ENCODE measurements around the gene BPGM. TPM values are rescaled to one million over a fixed set of nuclear protein-coding genes. Genes with fewer than 3 reads are reported as not detected.

The BPGM gene
- total RNA-seq, 1 experiment from 2014 or later = 10.0 TPM

- H3K9ac ChIP-seq (ENCODE audit: low read length) = no peak overlapping the region
- H3K4me2 ChIP-seq (ENCODE audit: low read length) = no peak overlapping the region
- H3K79me2 ChIP-seq (ENCODE audit: insufficient read depth, low read length) = no peaks in the 10 kb centered on the region
- no peaks in the 10 kb centered on the region for H4K20me1 ChIP-seq (ENCODE audit: insufficient read depth)
- BruUV-seq (replicated peaks) = no TSS peak
- no peak overlapping the region for H2AFZ ChIP-seq (ENCODE audit: low read depth, low read length, poor library complexity, severe bottlenecking)
- ChIA-PET POLR2A (no interaction called here), RAD21 (ENCODE audit: low non-redundant PET in 1 of 2, low total read pairs in 2 of 2, uncharacterized antibody in 2 of 2, unreplicated experiment in 2 of 2) (interaction anchor here in 1 of 2 experiments (0.6 kb wide), 1 partner anchor 14 kb away, joined by 3 read pairs; no protein-coding TSS in a partner anchor), CTCF (interaction anchor here (1.1 kb wide), 1 partner anchor 16 kb away, joined by 4 read pairs; no protein-coding TSS in a partner anchor)
- H3K4me3 ChIP-seq (replicated peaks in 1 of 2; ENCODE audit: low read depth in 1 of 2, low read length in 2 of 2) = no peak overlapping the region
- H3K9me2 ChIP-seq (ENCODE audit: insufficient read depth) = no peaks in the 10 kb centered on the region
- no peaks in the 10 kb centered on the region for H3K9me3 ChIP-seq (ENCODE audit: control insufficient read depth in 1 of 2, insufficient read depth in 1 of 2, low read depth in 1 of 2, low read length in 2 of 2)
- H3K27me3 ChIP-seq (ENCODE audit: insufficient read depth, low read length) = peaks cover 4% of the 10 kb centered on the region; the same call in 1 of the 2 replicates
- DNase-seq (ENCODE audit: low read depth, low spot score) = no peak
- no peaks in the 10 kb centered on the region; a peak in 1 of 4 replicates for H3K4me1 ChIP-seq (ENCODE audit: control insufficient read depth in 1 of 2, insufficient read depth in 2 of 2, low read length in 2 of 2)
- H3K36me3 ChIP-seq (ENCODE audit: control insufficient read depth in 1 of 2, insufficient read depth in 2 of 2, low read length in 2 of 2) = no peaks in the 10 kb centered on the region
- intact Hi-C loops (cut with micrococcal nuclease) = loop anchor here (10.0 kb wide), 2 partner anchors 469 to 639 kb away; no protein-coding TSS in a partner anchor
- no peak for TF ChIP-seq FOSL1 (IDR thresholded peaks at IDR 0.05; ENCODE audit: low read depth)
- no peak for TF ChIP-seq REST (IDR thresholded peaks at IDR 0.05; ENCODE audit: low read depth)
- ATAC-seq = no peak
- no peak overlapping the region for H3K27ac ChIP-seq (ENCODE audit: low read depth, low read length)
Observed at GRCh38 chr7:134695321-134695860, 48.7 kb downstream of the BPGM start.

- CTCF ChIA-PET = no interaction called here
- H3K4me2 ChIP-seq (ENCODE audit: low read length) = no peak overlapping the region
- TF ChIP-seq CEBPB (IDR thresholded peaks at IDR 0.05; ENCODE audit: low read depth) = no peak
- no peak for TF ChIP-seq SP1 (IDR thresholded peaks at IDR 0.05; ENCODE audit: low read depth)
- TF ChIP-seq RAD21 (IDR thresholded peaks at IDR 0.05; ENCODE audit: low read depth) = no peak
- no peak for TF ChIP-seq EGR1 (IDR thresholded peaks at IDR 0.05; ENCODE audit: low read depth)
- no peak for TF ChIP-seq POLR2AphosphoS5 (IDR thresholded peaks at IDR 0.05; ENCODE audit: low read depth, low read length)
- no peak for TF ChIP-seq EZH2 (IDR thresholded peaks at IDR 0.05)
- TF ChIP-seq CTCF (IDR thresholded peaks at IDR 0.05 in 2 of 3, conservative IDR thresholded peaks at IDR 0.05 in 1 of 3; ENCODE audit: borderline replicate concordance in 1 of 3, insufficient read depth in 1 of 3, low read depth in 2 of 3, low read length in 2 of 3) = no peak
- no peak for TF ChIP-seq POLR2A (IDR thresholded peaks at IDR 0.05; ENCODE audit: borderline replicate concordance, extremely low read depth, insufficient read depth, insufficient read length)
- TF ChIP-seq ZNF274 (IDR thresholded peaks at IDR 0.05; ENCODE audit: low read depth, low read length) = no peak
- no peak for TF ChIP-seq MAX (IDR thresholded peaks at IDR 0.05)
- no peak for TF ChIP-seq ELF1 (IDR thresholded peaks at IDR 0.05; ENCODE audit: borderline replicate concordance, low read depth)
- TF ChIP-seq SRF (IDR thresholded peaks at IDR 0.05; ENCODE audit: low read depth) = no peak
- TF ChIP-seq ZFX (IDR thresholded peaks at IDR 0.05) = no peak
- TF ChIP-seq JUND (IDR thresholded peaks at IDR 0.05) = no peak
- no peak for TF ChIP-seq TCF7L2 (IDR thresholded peaks at IDR 0.05; ENCODE audit: borderline replicate concordance, extremely low read depth, insufficient read depth, insufficient read length)
Observed at GRCh38 chr7:134696261-134696660, 49.6 kb downstream of the BPGM start.

More at GRCh38 chr7:134696261-134696660, 49.6 kb downstream of the BPGM start:
- Histone ChIP-seq H3K4me1 (ENCODE audit: control insufficient read depth in 1 of 2, insufficient read depth in 2 of 2, low read length in 2 of 2) (no peaks in the 10 kb centered on the region; a peak in 1 of 4 replicates), H4K20me1 (ENCODE audit: insufficient read depth) (no peaks in the 10 kb centered on the region), H3K9me2 (ENCODE audit: insufficient read depth) (no peaks in the 10 kb centered on the region), H3K36me3 (ENCODE audit: control insufficient read depth in 1 of 2, insufficient read depth in 2 of 2, low read length in 2 of 2) (no peaks in the 10 kb centered on the region), H3K4me3 (replicated peaks in 1 of 2; ENCODE audit: low read depth in 1 of 2, low read length in 2 of 2) (no peak overlapping the region), H2AFZ (ENCODE audit: low read depth, low read length, poor library complexity, severe bottlenecking) (no peak overlapping the region), H3K79me2 (ENCODE audit: insufficient read depth, low read length) (no peaks in the 10 kb centered on the region), H3K27me3 (ENCODE audit: insufficient read depth, low read length) (peaks cover 4% of the 10 kb centered on the region; the same call in 1 of the 2 replicates), H3K27ac (ENCODE audit: low read depth, low read length) (no peak overlapping the region), H3K9ac (ENCODE audit: low read length) (no peak overlapping the region), H3K9me3 (ENCODE audit: control insufficient read depth in 1 of 2, insufficient read depth in 1 of 2, low read depth in 1 of 2, low read length in 2 of 2) (no peaks in the 10 kb centered on the region)
- ATAC-seq (peak; percentile 48), DNase-seq (ENCODE audit: low read depth, low spot score) (no peak)
- RAD21 ChIA-PET (ENCODE audit: low non-redundant PET in 1 of 2, low total read pairs in 2 of 2, uncharacterized antibody in 2 of 2, unreplicated experiment in 2 of 2) = no interaction called here
- BruUV-seq (replicated peaks) = no TSS peak
- POLR2A ChIA-PET = no interaction called here
- intact Hi-C loops (cut with micrococcal nuclease) = loop anchor here (10.0 kb wide), 2 partner anchors 469 to 639 kb away; no protein-coding TSS in a partner anchor

All from HCT116 (cell line).